Measurements from ENCODE around the gene SLC66A2.

- no peak for TF ChIP-seq EZH2 (IDR thresholded peaks at IDR 0.05; ENCODE audit: borderline replicate concordance, insufficient read depth, low read depth, low read length, poor library complexity, severe bottlenecking)
- TF ChIP-seq CTCF (IDR thresholded peaks at IDR 0.05): no peak
Measured at GRCh38 chr18:79853993-79854364, 97.5 kb downstream of the SLC66A2 start.

Measured in B cell (primary cell).